ENCODE measurements around the gene ARNT2. TPM values are rescaled to one million over a fixed set of nuclear protein-coding genes. Genes with fewer than 3 reads are reported as not detected.
"Not testable (repeated sequence)": the region's sequence is repeated elsewhere in the genome, so short reads cannot be mapped to it uniquely, and the experiment has no call there.

Gene ARNT2
- total RNA-seq, 2 donors from 2014 or later: 9.1 to 43.7 TPM

- intact Hi-C loops (cut with DNase I): no loop called here
- no peak for TF ChIP-seq POLR2A (IDR thresholded peaks at IDR 0.05)
- 71% methylated on average over 1 of the region's 1 CpG for WGBS
Measured at GRCh38 chr15:80386151-80386550, 18.0 kb upstream of the ARNT2 start.

GRCh38 chr15:80388326-80388725, 15.9 kb upstream of the ARNT2 start:
- 74% methylated on average over 3 of the region's 3 CpGs for WGBS

More at GRCh38 chr15:80386151-80386550, 18.0 kb upstream of the ARNT2 start:
- DNase-seq (ENCODE audit: low spot score): no peak
- Histone ChIP-seq H3K27me3 (replicated peaks; ENCODE audit: insufficient read depth) (no peaks in the 10 kb centered on the region), H3K27ac (no peak overlapping the region), H3K4me3 (no peak overlapping the region), H3K36me3 (no peaks in the 10 kb centered on the region), H3K4me1 (replicated peaks) (no peaks in the 10 kb centered on the region), H3K9me3 (no peaks in the 10 kb centered on the region)

GRCh38 chr15:80389370-80389769, 14.8 kb upstream of the ARNT2 start:
- whole genome bisulfite sequencing: 59% methylated on average over 1 of the region's 1 CpG
- Histone ChIP-seq H3K9me3 (no peaks in the 10 kb centered on the region), H3K4me3 (no peak overlapping the region), H3K36me3 (no peaks in the 10 kb centered on the region), H3K27me3 (replicated peaks; ENCODE audit: insufficient read depth) (no peaks in the 10 kb centered on the region), H3K4me1 (replicated peaks) (no peaks in the 10 kb centered on the region), H3K27ac (no peak overlapping the region)
- TF ChIP-seq CTCF (IDR thresholded peaks at IDR 0.05) (no peak), POLR2AphosphoS5 (IDR thresholded peaks at IDR 0.05) (no peak), POLR2A (IDR thresholded peaks at IDR 0.05) (no peak)
- DNase-seq (ENCODE audit: low spot score): no peak
- intact Hi-C loops (cut with DNase I): no loop called here

More at GRCh38 chr15:80388326-80388725, 15.9 kb upstream of the ARNT2 start:
- Histone ChIP-seq H3K36me3 (no peaks in the 10 kb centered on the region), H3K4me3 (no peak overlapping the region), H3K9me3 (no peaks in the 10 kb centered on the region), H3K27me3 (replicated peaks; ENCODE audit: insufficient read depth) (no peaks in the 10 kb centered on the region), H3K27ac (no peak overlapping the region), H3K4me1 (replicated peaks) (no peaks in the 10 kb centered on the region)
- TF ChIP-seq POLR2A (IDR thresholded peaks at IDR 0.05) (no peak), POLR2AphosphoS5 (IDR thresholded peaks at IDR 0.05) (no peak), CTCF (IDR thresholded peaks at IDR 0.05) (no peak)
- DNase-seq (ENCODE audit: low spot score): no peak
- intact Hi-C loops (cut with DNase I): no loop called here

- H3K36me3 ChIP-seq; DNase-seq (ENCODE audit: low spot score); H3K4me3 ChIP-seq; H3K9me3 ChIP-seq; H3K27ac ChIP-seq; H3K4me1 ChIP-seq (replicated peaks); intact Hi-C loops (cut with DNase I); H3K27me3 ChIP-seq (replicated peaks; ENCODE audit: insufficient read depth): not testable (repeated sequence)
- WGBS: 100% methylated on average over 1 of the region's 1 CpG
Measured at GRCh38 chr15:80390942-80391341, 13.2 kb upstream of the ARNT2 start.

- TF ChIP-seq POLR2A (IDR thresholded peaks at IDR 0.05) (no peak), POLR2AphosphoS5 (IDR thresholded peaks at IDR 0.05) (no peak), CTCF (IDR thresholded peaks at IDR 0.05) (no peak)
- Histone ChIP-seq H3K4me1 (replicated peaks) (no peaks in the 10 kb centered on the region), H3K27me3 (replicated peaks; ENCODE audit: insufficient read depth) (no peaks in the 10 kb centered on the region), H3K27ac (no peak overlapping the region), H3K4me3 (no peak overlapping the region), H3K36me3 (no peaks in the 10 kb centered on the region), H3K9me3 (no peaks in the 10 kb centered on the region)
- intact Hi-C loops (cut with DNase I): no loop called here
- WGBS: 72% methylated on average over 3 of the region's 3 CpGs
- no peak for DNase-seq (ENCODE audit: low spot score)
Measured at GRCh38 chr15:80395616-80396015, 8.6 kb upstream of the ARNT2 start.

- TF ChIP-seq POLR2A (IDR thresholded peaks at IDR 0.05) (no peak), CTCF (IDR thresholded peaks at IDR 0.05) (no peak)
- H3K27me3 ChIP-seq (replicated peaks; ENCODE audit: insufficient read depth): no peaks in the 10 kb centered on the region
- no peaks in the 10 kb centered on the region for H3K36me3 ChIP-seq
- H3K27ac ChIP-seq: no peak overlapping the region
- intact Hi-C loops (cut with DNase I): no loop called here
- DNase-seq (ENCODE audit: low spot score): no peak
- no peak overlapping the region for H3K4me3 ChIP-seq
- H3K9me3 ChIP-seq: no peaks in the 10 kb centered on the region
- 70% methylated on average over 7 of the region's 7 CpGs for WGBS
- no peaks in the 10 kb centered on the region for H3K4me1 ChIP-seq (replicated peaks)
Measured at GRCh38 chr15:80396096-80396495, 8.1 kb upstream of the ARNT2 start.
